HFFc6 (cell line): Measurements from ENCODE around the gene PSMD10. TPM values are rescaled to one million over a fixed set of nuclear protein-coding genes. Genes with fewer than 3 reads are reported as not detected.

Source experiments
- DNase-seq: peaks from one replicate; pipeline ENCODE4 v3.0.0-alpha.2; 2018
- H3K27ac Mint-ChIP-seq: 2 replicates; pipeline ENCODE4 v1.8.0; 2020; ENCODE audit warnings: mild to moderate bottlenecking, mixed read lengths
- H3K27me3 Mint-ChIP-seq: 2 replicates; pipeline ENCODE4 v1.8.0; 2021; ENCODE audit warnings: mild to moderate bottlenecking, moderate library complexity, mixed read lengths; ENCODE audit not compliant: insufficient read depth
- H3K36me3 Mint-ChIP-seq: 2 replicates; pipeline ENCODE4 v1.8.0; 2021; ENCODE audit warnings: low read depth, mixed read lengths
- H3K4me1 Mint-ChIP-seq: 2 replicates; pipeline ENCODE4 v1.8.0; 2020; ENCODE audit warnings: low read depth, mixed read lengths
- H3K4me3 Mint-ChIP-seq: 2 replicates; pipeline ENCODE4 v1.8.0; 2020; ENCODE audit warnings: mild to moderate bottlenecking, moderate library complexity, mixed read lengths
- H3K9me3 Mint-ChIP-seq: 2 replicates; pipeline ENCODE4 v1.8.0; 2020; ENCODE audit warnings: mild to moderate bottlenecking, mixed read lengths
- CTCF ChIP-seq: fragments of 200-600 bp; sonication (generic); IDR thresholded peaks from 2 replicates; pipeline ENCODE4 v1.5.0; 2021; ENCODE audit warnings: antibody characterized with exemption, mild to moderate bottlenecking
- total RNA-seq, 6 experiments: library from RNA; stranded (reverse); fragmentation: NEBNext Ultra II Directional; extraction: Animal tissue kit (Norgen Biotek cat#: 25700); gene quantifications; 2 replicates in 1 of 6; 3 replicates in 5 of 6; pipeline ENCODE4 v1.2.3, GENCODE V29; 2021

Gene PSMD10
- total RNA-seq, 6 experiments from 2014 or later = 66.1 to 73.8 (median 69.2) TPM

- Mint-ChIP-seq H3K4me1 (peaks cover 47% of the 10 kb centered on the region), H3K27me3 (no peaks in the 10 kb centered on the region), H3K9me3 (no peaks in the 10 kb centered on the region), H3K27ac (peak overlapping the region; percentile 94), H3K36me3 (no peaks in the 10 kb centered on the region), H3K4me3 (no peak overlapping the region)
- DNase-seq = peak; percentile 11
- TF ChIP-seq CTCF = no peak
Observed at GRCh38 chrX:108122748-108123147, 31.4 kb upstream of the PSMD10 start.

GRCh38 chrX:108121291-108121690, 29.9 kb upstream of the PSMD10 start:
- no peak for DNase-seq
- Mint-ChIP-seq H3K4me3 (no peak overlapping the region), H3K9me3 (no peaks in the 10 kb centered on the region), H3K27ac (peak overlapping the region; percentile 43; the same call in 1 of the 2 replicates), H3K4me1 (peaks cover 50% of the 10 kb centered on the region), H3K36me3 (no peaks in the 10 kb centered on the region), H3K27me3 (no peaks in the 10 kb centered on the region)
- TF ChIP-seq CTCF = no peak

- no peak overlapping the region for H3K4me3 Mint-ChIP-seq
- peaks cover 40% of the 10 kb centered on the region for H3K4me1 Mint-ChIP-seq
- no peak for DNase-seq
Observed at GRCh38 chrX:108117988-108118387, 26.6 kb upstream of the PSMD10 start.

GRCh38 chrX:108114541-108114940, 23.2 kb upstream of the PSMD10 start:
- Mint-ChIP-seq H3K9me3 (no peaks in the 10 kb centered on the region), H3K27me3 (no peaks in the 10 kb centered on the region), H3K4me1 (peaks cover 11% of the 10 kb centered on the region), H3K36me3 (peaks cover 4% of the 10 kb centered on the region; the same call in 1 of the 2 replicates), H3K27ac (no peak overlapping the region), H3K4me3 (no peak overlapping the region)
- no peak for DNase-seq
- no peak for TF ChIP-seq CTCF

More at GRCh38 chrX:108117988-108118387, 26.6 kb upstream of the PSMD10 start:
- Mint-ChIP-seq H3K9me3 (no peaks in the 10 kb centered on the region), H3K36me3 (peaks cover 4% of the 10 kb centered on the region; the same call in 1 of the 2 replicates), H3K27ac (no peak overlapping the region), H3K27me3 (no peaks in the 10 kb centered on the region)
- no peak for TF ChIP-seq CTCF

GRCh38 chrX:108105473-108105872, 14.1 kb upstream of the PSMD10 start:
- H3K36me3 Mint-ChIP-seq = peaks cover 5% of the 10 kb centered on the region; the same call in 1 of the 2 replicates
- H3K4me3 Mint-ChIP-seq = no peak overlapping the region
- H3K9me3 Mint-ChIP-seq = no peaks in the 10 kb centered on the region
- DNase-seq = no peak
- TF ChIP-seq CTCF = no peak
- no peaks in the 10 kb centered on the region for H3K27me3 Mint-ChIP-seq
- H3K27ac Mint-ChIP-seq = no peak overlapping the region
- no peaks in the 10 kb centered on the region for H3K4me1 Mint-ChIP-seq

GRCh38 chrX:108097380-108097779, 6.0 kb upstream of the PSMD10 start:
- no peak for TF ChIP-seq CTCF
- Mint-ChIP-seq H3K9me3 (no peaks in the 10 kb centered on the region), H3K27me3 (no peaks in the 10 kb centered on the region), H3K27ac (no peak overlapping the region), H3K36me3 (no peaks in the 10 kb centered on the region; the same call in 1 of the 2 replicates), H3K4me1 (peaks cover 19% of the 10 kb centered on the region), H3K4me3 (no peak overlapping the region)
- DNase-seq = peak; percentile 2
